ENCODE results near the gene PALLD. TPM values are rescaled to one million over a fixed set of nuclear protein-coding genes. Genes with fewer than 3 reads are reported as not detected.

PALLD gene
- total and polyA plus RNA-seq, 2 donors (not counting 3 experiments of a cell fraction or from before 2014, with no cell fraction given) = 13.4 to 48.2 TPM

DNA sequence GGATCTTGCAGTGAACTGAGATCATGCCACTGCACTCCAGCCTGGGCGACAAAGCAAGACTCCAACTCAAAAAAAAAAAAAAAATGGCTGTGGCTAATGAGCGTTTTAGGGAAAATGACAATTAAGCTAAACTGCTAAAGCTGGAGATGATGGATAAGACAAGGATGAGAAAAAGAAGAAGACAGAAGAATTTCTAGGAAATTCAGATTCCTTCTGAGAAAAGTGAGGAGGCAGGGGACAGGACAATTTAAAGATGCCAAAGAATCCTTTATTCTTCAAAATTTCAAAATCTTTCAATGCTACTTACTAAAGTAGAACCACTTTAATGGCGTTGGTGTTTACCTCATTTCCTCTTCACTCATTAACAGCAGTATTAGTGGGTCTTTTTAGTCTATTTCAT is 7.7 kb downstream of the PALLD start:
- Histone ChIP-seq H3K27me3 (ENCODE audit: control insufficient read depth in 2 of 2, insufficient read depth in 2 of 2, low read length in 2 of 2) (no peaks in the 10 kb centered on the region), H3K27ac (ENCODE audit: insufficient read depth, low read depth, low read length) (no peak overlapping the region), H2AFZ (ENCODE audit: low read depth, low read length) (no peak overlapping the region), H3K9me3 (replicated peaks; ENCODE audit: control insufficient read depth, insufficient read depth, low read length) (no peaks in the 10 kb centered on the region), H3K4me3 (replicated peaks in 1 of 3; ENCODE audit: insufficient read depth in 1 of 3, low read depth in 1 of 3, low read length in 3 of 3) (no peak overlapping the region), H3K9ac (replicated peaks; ENCODE audit: extremely low read depth, insufficient read depth, low read length) (no peak overlapping the region), H4K20me1 (replicated peaks; ENCODE audit: control insufficient read depth, extremely low read depth, insufficient read depth, low read length) (no peaks in the 10 kb centered on the region), H3K79me2 (ENCODE audit: control insufficient read depth, insufficient read depth, low read length) (no peaks in the 10 kb centered on the region), H3K9me1 (replicated peaks; ENCODE audit: control insufficient read depth, extremely low read depth, insufficient read depth, low read length) (no peaks in the 10 kb centered on the region), H3K4me1 (ENCODE audit: control insufficient read depth, extremely low read depth, insufficient read depth, low read length) (peaks cover 5% of the 10 kb centered on the region), H3K4me2 (ENCODE audit: insufficient read depth, low read length) (no peak overlapping the region), H3K36me3 (ENCODE audit: control insufficient read depth in 2 of 2, extremely low read depth in 1 of 2, insufficient read depth in 2 of 2, low read length in 2 of 2) (no peaks in the 10 kb centered on the region)
- FAIRE-seq = no peak
- POLR2A ChIA-PET = no interaction called here
- dilution Hi-C loops (cut with MboI; ENCODE audit: extremely low pct_ligation_motif_present, low sequenced_read_pairs) = loop anchor here (25.0 kb wide), 1 partner anchor 408 kb away; no protein-coding TSS in a partner anchor
- intact Hi-C loops (cut with micrococcal nuclease) = loop anchor here (1.0 kb wide), 1 partner anchor 186 kb away; the partner anchor contains the start of gene DDX60
- DNase-seq (ENCODE audit: low read depth, low spot score) = no peak
- CTCF ChIA-PET = interaction anchor here (4.5 kb wide), 1 partner anchor 10 kb away, joined by 18 read pairs; no protein-coding TSS in a partner anchor
- TF ChIP-seq, protein P1, sequence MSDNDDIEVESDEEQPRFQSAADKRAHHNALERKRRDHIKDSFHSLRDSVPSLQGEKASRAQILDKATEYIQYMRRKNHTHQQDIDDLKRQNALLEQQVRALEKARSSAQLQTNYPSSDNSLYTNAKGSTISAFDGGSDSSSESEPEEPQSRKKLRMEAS (IDR thresholded peaks at IDR 0.05; ENCODE audit: insufficient read depth, insufficient read length) = no peak
- no peak for TF ChIP-seq FOS (IDR thresholded peaks at IDR 0.05; ENCODE audit: borderline replicate concordance, insufficient read depth, low read length)
- no peak for TF ChIP-seq EZH2 (IDR thresholded peaks at IDR 0.05; ENCODE audit: borderline replicate concordance, low read depth, low read length, severe bottlenecking)
- TF ChIP-seq, protein P2, sequence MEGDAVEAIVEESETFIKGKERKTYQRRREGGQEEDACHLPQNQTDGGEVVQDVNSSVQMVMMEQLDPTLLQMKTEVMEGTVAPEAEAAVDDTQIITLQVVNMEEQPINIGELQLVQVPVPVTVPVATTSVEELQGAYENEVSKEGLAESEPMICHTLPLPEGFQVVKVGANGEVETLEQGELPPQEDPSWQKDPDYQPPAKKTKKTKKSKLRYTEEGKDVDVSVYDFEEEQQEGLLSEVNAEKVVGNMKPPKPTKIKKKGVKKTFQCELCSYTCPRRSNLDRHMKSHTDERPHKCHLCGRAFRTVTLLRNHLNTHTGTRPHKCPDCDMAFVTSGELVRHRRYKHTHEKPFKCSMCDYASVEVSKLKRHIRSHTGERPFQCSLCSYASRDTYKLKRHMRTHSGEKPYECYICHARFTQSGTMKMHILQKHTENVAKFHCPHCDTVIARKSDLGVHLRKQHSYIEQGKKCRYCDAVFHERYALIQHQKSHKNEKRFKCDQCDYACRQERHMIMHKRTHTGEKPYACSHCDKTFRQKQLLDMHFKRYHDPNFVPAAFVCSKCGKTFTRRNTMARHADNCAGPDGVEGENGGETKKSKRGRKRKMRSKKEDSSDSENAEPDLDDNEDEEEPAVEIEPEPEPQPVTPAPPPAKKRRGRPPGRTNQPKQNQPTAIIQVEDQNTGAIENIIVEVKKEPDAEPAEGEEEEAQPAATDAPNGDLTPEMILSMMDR (IDR thresholded peaks at IDR 0.05; ENCODE audit: extremely low read depth in 1 of 2, insufficient read depth in 1 of 2, low read depth in 1 of 2, low read length in 2 of 2) = no peak
- TF ChIP-seq GATA2 (IDR thresholded peaks at IDR 0.05; ENCODE audit: insufficient read depth, insufficient read length, low read depth, low read length) = no peak
- TF ChIP-seq POLR2AphosphoS5 (IDR thresholded peaks at IDR 0.05; ENCODE audit: insufficient read depth, low read depth, low read length) = no peak
- no peak for TF ChIP-seq POLR2A (IDR thresholded peaks at IDR 0.05; ENCODE audit: low read depth, low read length)
- TF ChIP-seq JUN (IDR thresholded peaks at IDR 0.05; ENCODE audit: borderline replicate concordance, insufficient read depth, insufficient read length, low read depth) = no peak
- TF ChIP-seq MYC (IDR thresholded peaks at IDR 0.05; ENCODE audit: low read depth, low read length) = no peak
- BruUV-seq (replicated peaks) = no TSS peak

Measured in endothelial cell of umbilical vein (primary cell).